Activated T-helper 1 cell treated with anti-CD3 and anti-CD28 coated beads, Interleukin-2, amount 50 U/mL, for 16 hours (primary cell): Measurements from ENCODE around the gene ZAP70.

Experiments
- DNase-seq, 2 donors: peaks; one replicate each; pipeline ENCODE4 v3.0.0-alpha.2; 2020; ENCODE audit warnings: low read depth in 1 of 2, low spot score in 1 of 2

The ZAP70 gene

GRCh38 chr2:97775074-97775473, 61.7 kb downstream of the ZAP70 start:
- no peak for DNase-seq

GRCh38 chr2:97779141-97779540, 65.8 kb downstream of the ZAP70 start:
- DNase-seq = no peak

GRCh38 chr2:97781981-97782380, 68.6 kb downstream of the ZAP70 start:
- no peak for DNase-seq

GRCh38 chr2:97784953-97785352, 71.6 kb downstream of the ZAP70 start:
- DNase-seq = no peak

- no peak for DNase-seq
Observed at GRCh38 chr2:97785818-97786217, 72.4 kb downstream of the ZAP70 start.

DNA sequence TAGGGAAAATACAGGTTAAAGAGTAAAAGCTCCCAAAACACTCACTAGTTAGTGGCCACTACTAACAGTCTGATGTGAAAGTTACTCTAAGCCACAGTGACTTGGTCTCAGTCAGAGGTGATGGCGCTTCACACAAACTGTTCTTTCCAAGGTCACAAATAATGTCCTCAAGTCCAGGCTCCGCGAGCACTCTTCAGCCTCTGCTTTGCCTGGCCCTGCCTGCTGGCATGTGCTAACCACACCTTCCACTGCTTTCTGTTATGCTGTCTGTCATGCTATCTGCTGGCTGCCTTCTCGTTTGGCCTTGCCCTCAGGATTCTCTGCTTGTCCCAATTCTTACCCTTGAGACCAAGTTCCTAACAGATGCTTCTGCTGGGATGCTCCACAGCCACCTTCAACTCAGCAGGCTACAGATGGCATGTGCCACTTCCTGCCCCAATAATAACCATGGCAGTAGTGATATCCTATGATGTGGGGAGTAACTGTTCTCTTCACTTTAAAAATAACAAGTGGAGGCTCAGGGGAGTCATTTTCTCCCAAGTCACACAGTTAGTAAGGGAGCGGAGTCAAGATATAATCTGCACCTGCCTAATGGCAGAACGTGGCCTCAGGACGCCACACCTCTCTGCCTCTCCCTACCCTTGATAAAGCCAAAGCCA, 75.7 kb downstream of the ZAP70 start:
- no peak for DNase-seq
